Cardiac muscle cell (in vitro differentiated cells and primary cell): Measurements from ENCODE around the gene AATK. TPM values are rescaled to one million over a fixed set of nuclear protein-coding genes. Genes with fewer than 3 reads are reported as not detected.

ENCODE experiments used
- DNase-seq, 2 donors: peaks; one replicate each; pipeline versions ENCODE4 v3.0.0 to v3.0.0-alpha.2; 2010 to 2017; ENCODE audit warnings: low read depth in 1 of 2, low spot score in 1 of 2
- H3K27ac ChIP-seq: fragments of 200-600 bp; sonication (generic); 2 replicates; pipeline ENCODE4 v1.5.1; 2016
- H3K27me3 ChIP-seq: fragments of 200-600 bp; sonication (generic); 2 replicates; pipeline ENCODE4 v1.6.0; 2016; ENCODE audit warnings: control low read depth
- H3K36me3 ChIP-seq: fragments of 200-600 bp; sonication (generic); 2 replicates; pipeline ENCODE4 v1.5.1; 2016; ENCODE audit warnings: control low read depth
- H3K4me1 ChIP-seq: fragments of 200-600 bp; sonication (generic); 2 replicates; pipeline ENCODE4 v1.8.1; 2017; ENCODE audit warnings: low read depth, mild to moderate bottlenecking, mixed run types
- H3K4me3 ChIP-seq: fragments of 200-600 bp; sonication (generic); 2 replicates; pipeline ENCODE4 v1.5.1; 2016; ENCODE audit warnings: mild to moderate bottlenecking
- H3K9me3 ChIP-seq: fragments of 200-600 bp; sonication (generic); 2 replicates; pipeline ENCODE4 v1.5.1; 2017; ENCODE audit warnings: low read depth, mild to moderate bottlenecking, control low read depth
- polyA plus RNA-seq: library from polyadenylated mRNA; unstranded; fragments of >200 nt; fragmentation: Nextera tagmentation; extraction: Ambion mirVana; gene quantifications from 2 replicates; pipeline ENCODE4 v1.2.1, GENCODE V29; 2016
- total RNA-seq: library from RNA; depleted of rRNA; stranded (reverse); fragments of >200 nt; gene quantifications from 2 replicates; pipeline ENCODE4 v1.2.3, GENCODE V29; 2016
- TF ChIP-seq, protein P1 (sequence below): IDR thresholded peaks from 2 replicates; pipeline ENCODE4 v1.5.1; 2012; ENCODE audit warnings: low read depth, mild to moderate bottlenecking, low read length

Gene AATK
- total and polyA plus RNA-seq, 2 experiments from 2014 or later, result 8.0 to 21.9 TPM

DNA sequence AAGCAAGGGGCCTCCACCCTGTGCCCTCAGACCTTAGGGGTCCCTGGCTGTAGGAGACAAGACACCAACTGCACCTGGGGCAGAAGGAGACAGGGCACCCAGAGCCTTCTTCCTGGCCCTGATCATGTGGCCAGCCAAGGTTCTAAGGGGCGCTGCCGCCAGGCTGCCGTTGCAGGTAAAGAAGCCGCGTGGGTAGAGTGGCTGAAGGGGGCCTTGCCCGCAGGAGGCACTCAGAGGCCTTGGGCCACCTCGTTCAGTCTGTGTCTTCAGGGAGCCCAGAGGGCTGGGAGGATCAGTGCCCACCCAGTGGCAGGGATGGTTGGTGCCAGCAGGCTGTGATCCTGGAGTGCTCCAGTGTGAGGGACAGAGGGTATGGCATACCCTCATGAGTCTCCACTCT lies 1.6 kb upstream of the AATK start:
- H3K4me1 ChIP-seq, result peaks cover 10% of the 10 kb centered on the region
- H3K27me3 ChIP-seq, result no peaks in the 10 kb centered on the region
- no peak overlapping the region for H3K27ac ChIP-seq
- no peaks in the 10 kb centered on the region for H3K9me3 ChIP-seq
- DNase-seq, result no peak
- no peaks in the 10 kb centered on the region for H3K36me3 ChIP-seq
- TF ChIP-seq, protein P1, sequence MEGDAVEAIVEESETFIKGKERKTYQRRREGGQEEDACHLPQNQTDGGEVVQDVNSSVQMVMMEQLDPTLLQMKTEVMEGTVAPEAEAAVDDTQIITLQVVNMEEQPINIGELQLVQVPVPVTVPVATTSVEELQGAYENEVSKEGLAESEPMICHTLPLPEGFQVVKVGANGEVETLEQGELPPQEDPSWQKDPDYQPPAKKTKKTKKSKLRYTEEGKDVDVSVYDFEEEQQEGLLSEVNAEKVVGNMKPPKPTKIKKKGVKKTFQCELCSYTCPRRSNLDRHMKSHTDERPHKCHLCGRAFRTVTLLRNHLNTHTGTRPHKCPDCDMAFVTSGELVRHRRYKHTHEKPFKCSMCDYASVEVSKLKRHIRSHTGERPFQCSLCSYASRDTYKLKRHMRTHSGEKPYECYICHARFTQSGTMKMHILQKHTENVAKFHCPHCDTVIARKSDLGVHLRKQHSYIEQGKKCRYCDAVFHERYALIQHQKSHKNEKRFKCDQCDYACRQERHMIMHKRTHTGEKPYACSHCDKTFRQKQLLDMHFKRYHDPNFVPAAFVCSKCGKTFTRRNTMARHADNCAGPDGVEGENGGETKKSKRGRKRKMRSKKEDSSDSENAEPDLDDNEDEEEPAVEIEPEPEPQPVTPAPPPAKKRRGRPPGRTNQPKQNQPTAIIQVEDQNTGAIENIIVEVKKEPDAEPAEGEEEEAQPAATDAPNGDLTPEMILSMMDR, result no peak
- H3K4me3 ChIP-seq, result no peak overlapping the region

DNA sequence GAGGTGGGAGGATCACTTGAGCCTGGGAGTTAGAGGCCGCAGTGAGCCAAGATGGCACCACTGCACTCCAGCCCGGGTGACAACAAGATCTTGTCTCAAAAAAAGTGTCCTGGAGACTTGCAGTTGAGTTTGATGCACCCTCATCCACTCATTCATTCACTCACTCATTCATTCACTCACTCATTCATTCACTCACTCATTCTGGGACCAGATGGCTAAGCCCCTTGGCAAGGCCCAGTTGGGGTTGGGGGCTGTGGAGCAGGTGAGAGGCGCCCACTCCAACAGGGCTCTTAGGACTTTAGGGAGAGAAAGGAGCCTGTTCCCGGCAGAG lies 1.1 kb upstream of the AATK start:
- no peak for DNase-seq
- no peaks in the 10 kb centered on the region for H3K27me3 ChIP-seq
- TF ChIP-seq, protein P1, result no peak
- no peak overlapping the region for H3K27ac ChIP-seq
- H3K36me3 ChIP-seq, result no peaks in the 10 kb centered on the region
- peaks cover 10% of the 10 kb centered on the region for H3K4me1 ChIP-seq
- H3K4me3 ChIP-seq, result no peak overlapping the region
- H3K9me3 ChIP-seq, result no peaks in the 10 kb centered on the region

DNA sequence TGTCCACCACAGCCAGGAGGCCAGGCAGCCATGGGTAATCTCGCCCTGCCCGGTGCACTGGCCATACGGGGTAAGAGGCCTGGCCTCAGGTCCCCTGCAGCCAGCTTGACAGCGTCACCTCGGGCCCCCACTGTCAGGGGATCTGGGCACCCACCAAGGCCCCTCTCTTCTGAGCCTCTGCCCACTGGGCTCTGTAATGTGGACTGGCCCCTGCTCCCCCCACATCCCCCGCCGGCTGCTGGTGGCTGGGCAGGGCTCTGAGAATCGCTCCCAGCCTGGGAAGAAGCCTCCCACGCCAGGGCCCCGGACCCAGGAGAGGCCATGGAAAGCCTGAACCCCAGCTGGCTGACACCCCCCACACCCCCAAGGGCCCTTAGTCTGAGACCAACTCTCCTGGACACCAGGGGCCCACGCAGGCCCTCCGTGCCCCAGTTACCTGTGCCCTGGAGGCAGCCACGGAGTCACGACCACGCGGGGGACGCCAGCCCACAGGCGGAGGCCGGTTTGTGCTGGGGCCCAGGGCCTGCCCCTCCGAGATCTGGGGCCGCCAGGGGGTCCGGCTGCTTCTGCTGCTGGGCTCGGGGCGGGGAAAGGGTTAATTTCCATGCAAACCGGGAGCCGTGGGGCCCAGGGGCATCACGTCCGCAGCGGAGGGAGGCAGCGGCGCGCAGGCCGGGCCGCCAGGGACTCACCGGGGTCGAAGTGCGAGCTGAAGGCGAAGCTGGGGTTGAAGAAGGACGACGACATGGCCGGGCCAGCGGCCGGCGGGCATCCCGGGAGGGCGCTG lies 582 bp downstream of the AATK start, which contains the start of gene PVALEF:
Gene PVALEF (plus strand): TSS at position 262 of the 787 bp plus-strand sequence. CDS start 15,720 bp downstream, outside the sequence.
- Histone ChIP-seq H3K27me3 (no peaks in the 10 kb centered on the region), H3K9me3 (no peaks in the 10 kb centered on the region), H3K27ac (peak within 1 kb of the TSS; percentile 63), H3K4me3 (peak within 1 kb of the TSS; percentile 32), H3K36me3 (no peaks in the 10 kb centered on the region), H3K4me1 (peaks cover 10% of the 10 kb centered on the region)
- TF ChIP-seq, protein P1, result no peak
- peak in 1 of 2 donors; percentile 76 for DNase-seq

DNA sequence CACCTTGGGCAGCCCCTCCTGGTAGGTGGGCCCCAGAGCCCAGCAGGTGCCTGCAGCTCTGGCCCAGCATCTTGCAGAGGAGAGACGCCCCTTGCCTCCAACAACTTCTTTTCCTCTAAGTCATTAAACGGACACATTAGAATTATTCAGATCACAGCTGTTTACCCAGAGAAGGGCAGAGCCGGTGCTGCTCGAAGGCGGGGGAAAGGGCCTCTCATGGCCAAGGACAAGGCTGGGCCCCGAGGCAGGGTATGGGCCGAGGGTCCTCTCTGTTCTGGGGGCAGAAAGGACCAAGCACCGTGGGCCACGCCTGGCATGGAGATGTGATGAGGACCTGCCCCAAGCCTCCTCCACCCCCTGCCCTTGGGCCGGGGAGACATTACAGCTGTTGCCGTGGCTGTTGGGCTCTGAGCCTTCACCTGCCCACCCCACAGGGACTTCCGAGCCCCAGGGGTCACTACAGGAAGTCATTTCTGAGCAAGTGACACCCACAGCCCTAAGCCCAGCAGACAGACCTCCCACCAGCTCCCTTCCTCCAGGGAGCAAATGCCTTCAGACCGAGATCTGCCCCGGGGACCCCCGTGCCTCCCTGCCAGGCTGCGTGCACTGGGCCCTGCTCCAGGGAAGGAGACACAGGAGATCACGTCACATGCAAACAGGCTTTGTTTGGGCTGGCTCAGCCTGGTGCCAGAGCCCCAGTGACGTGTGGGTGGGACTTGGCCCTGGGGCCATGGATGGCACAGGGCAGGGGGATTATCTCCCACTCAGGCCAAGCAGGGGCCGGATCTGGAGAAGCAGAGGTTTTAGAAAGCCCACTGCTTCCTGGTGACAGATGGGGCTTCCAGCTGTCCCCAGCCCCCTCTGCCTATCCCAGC lies 1.4 kb downstream of the AATK start:
- no peak for DNase-seq
- TF ChIP-seq, protein P1, result no peak
- Histone ChIP-seq H3K27me3 (no peaks in the 10 kb centered on the region), H3K9me3 (no peaks in the 10 kb centered on the region), H3K36me3 (no peaks in the 10 kb centered on the region), H3K4me1 (peaks cover 10% of the 10 kb centered on the region), H3K27ac (peak overlapping the region; percentile 63), H3K4me3 (no peak overlapping the region)

DNA sequence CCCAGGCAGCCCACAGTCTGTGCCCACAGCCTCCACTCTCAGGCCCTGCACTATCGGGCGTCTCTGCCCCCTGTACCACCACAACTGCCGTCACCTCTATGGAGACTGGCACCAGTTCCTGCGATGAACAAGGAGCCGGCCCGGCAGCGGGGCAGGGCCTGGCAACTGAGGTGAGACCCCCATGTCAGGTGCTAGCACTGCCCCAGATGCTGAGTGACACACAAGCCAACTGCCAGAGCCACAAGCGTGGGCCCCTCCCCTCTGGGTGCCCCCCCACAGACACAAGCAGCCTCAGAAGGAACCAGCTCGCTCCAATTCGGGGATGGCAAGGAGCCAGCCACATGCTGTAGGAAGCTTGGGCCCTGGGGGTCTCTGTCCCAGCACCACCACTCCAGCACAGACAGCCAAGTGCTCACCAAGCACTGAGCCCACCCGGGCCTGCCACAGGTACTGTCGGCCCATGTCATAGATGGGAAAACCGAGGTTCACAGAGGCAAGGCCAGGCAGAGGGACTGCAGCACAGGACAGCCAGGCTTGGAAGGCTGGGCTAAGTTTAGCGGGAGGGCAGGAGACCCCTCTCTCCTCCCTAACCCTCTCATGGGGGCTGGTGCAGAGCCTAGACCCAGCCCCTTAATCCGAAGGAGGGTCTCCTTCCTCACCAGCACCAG lies 2.2 kb downstream of the AATK start:
- H3K9me3 ChIP-seq, result no peaks in the 10 kb centered on the region
- no peaks in the 10 kb centered on the region for H3K27me3 ChIP-seq
- no peak overlapping the region for H3K4me3 ChIP-seq
- no peaks in the 10 kb centered on the region for H3K36me3 ChIP-seq
- DNase-seq, result no peak
- no peak overlapping the region for H3K27ac ChIP-seq
- peaks cover 10% of the 10 kb centered on the region for H3K4me1 ChIP-seq
- TF ChIP-seq, protein P1, result no peak
